ENCODE data around the gene FZD7.

Gene FZD7

DNA sequence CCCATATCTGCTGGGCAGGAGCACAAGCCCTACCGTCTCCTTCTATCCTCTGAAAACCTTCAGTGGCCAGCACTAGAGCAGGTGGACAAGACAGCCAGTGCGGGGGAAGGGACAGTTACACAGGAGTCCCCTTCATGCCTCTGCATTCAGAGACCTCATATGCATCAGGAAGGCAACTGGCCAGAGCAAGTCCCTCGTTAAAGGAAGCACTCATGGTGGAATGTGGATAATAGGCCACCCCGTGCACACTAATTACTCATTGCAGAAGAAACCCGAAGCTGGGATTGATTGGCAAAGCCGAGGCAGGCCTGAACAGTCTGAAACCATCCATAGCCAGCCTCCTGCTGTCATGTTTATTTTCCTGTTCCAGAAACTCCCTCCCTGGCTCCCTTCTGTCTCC lies 50.6 kb downstream of the FZD7 start:
- no peaks in the 10 kb centered on the region for H3K27me3 ChIP-seq (ENCODE audit: insufficient read depth, low read length)
- H3K27ac ChIP-seq (ENCODE audit: low read depth, low read length) = no peak overlapping the region
- H3K14ac ChIP-seq (ENCODE audit: low read length) = no peak overlapping the region
- no peak overlapping the region for H2BK12ac ChIP-seq (ENCODE audit: low read length)
- no peak overlapping the region for H3K18ac ChIP-seq (ENCODE audit: low read length)
- no peak overlapping the region for H3K23ac ChIP-seq (ENCODE audit: low read length)
- H3K9me3 ChIP-seq (ENCODE audit: insufficient read depth, low read depth, low read length) = no peaks in the 10 kb centered on the region
- no peak for DNase-seq
- no peak overlapping the region for H2AFZ ChIP-seq (ENCODE audit: insufficient read depth, low read length, poor library complexity)
- H3K79me2 ChIP-seq (ENCODE audit: control insufficient read depth, insufficient read depth, low read length, poor library complexity) = no peaks in the 10 kb centered on the region
- no peak overlapping the region for H3K4me2 ChIP-seq (ENCODE audit: low read length)
- H3K9ac ChIP-seq (ENCODE audit: low read length) = no peak overlapping the region
- H3K4me3 ChIP-seq (ENCODE audit: low read depth, low read length) = no peak overlapping the region
- H2BK5ac ChIP-seq (ENCODE audit: low read depth, low read length, poor library complexity) = no peak overlapping the region
- H2AK5ac ChIP-seq (ENCODE audit: low read length) = no peak overlapping the region
- no peaks in the 10 kb centered on the region for H3K36me3 ChIP-seq (ENCODE audit: control insufficient read depth in 1 of 2, insufficient read depth in 2 of 2, low read length in 2 of 2)
- no peaks in the 10 kb centered on the region for H3K4me1 ChIP-seq (ENCODE audit: control insufficient read depth in 1 of 2, insufficient read depth in 2 of 2, low read length in 2 of 2)
- no peak overlapping the region for H4K91ac ChIP-seq (ENCODE audit: low read depth, low read length)
- H2BK120ac ChIP-seq (ENCODE audit: insufficient read depth, low read length, poor library complexity) = no peak overlapping the region
- H3K79me1 ChIP-seq (ENCODE audit: low read length) = no peaks in the 10 kb centered on the region
- no peak overlapping the region for H3K4ac ChIP-seq (ENCODE audit: low read depth, low read length)
- H4K8ac ChIP-seq (ENCODE audit: low read depth, low read length) = no peak overlapping the region
- WGBS (ENCODE audit: extremely low coverage, insufficient coverage, insufficient read length) = no CpG with 5 or more reads among the region's 6 CpGs
- no peak overlapping the region for H4K12ac ChIP-seq (ENCODE audit: low read depth, low read length)
